VCaP (cell line): Measurements from ENCODE around the gene COASY.

Experiments used
- H3K27ac ChIP-seq: fragments of 450-650 bp; 2 replicates; pipeline ENCODE4 v1.5.1; 2017
- TF ChIP-seq, protein P1 (sequence below): fragments of 450-650 bp; conservative IDR thresholded peaks from 2 replicates; pipeline ENCODE4 v1.5.1; 2017; ENCODE audit warnings: mild to moderate bottlenecking, moderate library complexity

Gene COASY

DNA sequence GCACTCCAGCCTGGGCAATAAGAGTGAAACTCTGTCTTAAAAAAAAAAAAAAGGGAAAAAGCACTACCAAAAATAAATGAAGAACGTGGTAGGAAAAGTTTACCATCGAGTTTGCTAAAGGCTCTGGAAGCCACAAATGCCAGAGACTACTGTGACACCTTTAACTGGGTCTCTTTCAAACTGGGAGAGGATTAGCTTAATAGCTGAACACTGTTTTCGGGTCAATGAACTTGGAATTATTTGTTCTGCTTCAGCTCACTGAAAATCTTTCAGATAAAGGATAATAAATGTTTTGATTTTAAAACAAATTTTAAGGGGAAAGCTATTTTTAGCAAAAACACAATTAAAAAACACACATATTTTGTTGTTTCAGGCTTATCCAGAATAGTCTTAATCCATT, 45.8 kb downstream of the COASY start:
- H3K27ac ChIP-seq = peak overlapping the region; percentile 81
- TF ChIP-seq, protein P1, sequence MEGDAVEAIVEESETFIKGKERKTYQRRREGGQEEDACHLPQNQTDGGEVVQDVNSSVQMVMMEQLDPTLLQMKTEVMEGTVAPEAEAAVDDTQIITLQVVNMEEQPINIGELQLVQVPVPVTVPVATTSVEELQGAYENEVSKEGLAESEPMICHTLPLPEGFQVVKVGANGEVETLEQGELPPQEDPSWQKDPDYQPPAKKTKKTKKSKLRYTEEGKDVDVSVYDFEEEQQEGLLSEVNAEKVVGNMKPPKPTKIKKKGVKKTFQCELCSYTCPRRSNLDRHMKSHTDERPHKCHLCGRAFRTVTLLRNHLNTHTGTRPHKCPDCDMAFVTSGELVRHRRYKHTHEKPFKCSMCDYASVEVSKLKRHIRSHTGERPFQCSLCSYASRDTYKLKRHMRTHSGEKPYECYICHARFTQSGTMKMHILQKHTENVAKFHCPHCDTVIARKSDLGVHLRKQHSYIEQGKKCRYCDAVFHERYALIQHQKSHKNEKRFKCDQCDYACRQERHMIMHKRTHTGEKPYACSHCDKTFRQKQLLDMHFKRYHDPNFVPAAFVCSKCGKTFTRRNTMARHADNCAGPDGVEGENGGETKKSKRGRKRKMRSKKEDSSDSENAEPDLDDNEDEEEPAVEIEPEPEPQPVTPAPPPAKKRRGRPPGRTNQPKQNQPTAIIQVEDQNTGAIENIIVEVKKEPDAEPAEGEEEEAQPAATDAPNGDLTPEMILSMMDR = no peak

GRCh38 chr17:42608305-42609181, 46.6 kb downstream of the COASY start:
- TF ChIP-seq, protein P1 = no peak
- peak overlapping the region; percentile 81 for H3K27ac ChIP-seq

DNA sequence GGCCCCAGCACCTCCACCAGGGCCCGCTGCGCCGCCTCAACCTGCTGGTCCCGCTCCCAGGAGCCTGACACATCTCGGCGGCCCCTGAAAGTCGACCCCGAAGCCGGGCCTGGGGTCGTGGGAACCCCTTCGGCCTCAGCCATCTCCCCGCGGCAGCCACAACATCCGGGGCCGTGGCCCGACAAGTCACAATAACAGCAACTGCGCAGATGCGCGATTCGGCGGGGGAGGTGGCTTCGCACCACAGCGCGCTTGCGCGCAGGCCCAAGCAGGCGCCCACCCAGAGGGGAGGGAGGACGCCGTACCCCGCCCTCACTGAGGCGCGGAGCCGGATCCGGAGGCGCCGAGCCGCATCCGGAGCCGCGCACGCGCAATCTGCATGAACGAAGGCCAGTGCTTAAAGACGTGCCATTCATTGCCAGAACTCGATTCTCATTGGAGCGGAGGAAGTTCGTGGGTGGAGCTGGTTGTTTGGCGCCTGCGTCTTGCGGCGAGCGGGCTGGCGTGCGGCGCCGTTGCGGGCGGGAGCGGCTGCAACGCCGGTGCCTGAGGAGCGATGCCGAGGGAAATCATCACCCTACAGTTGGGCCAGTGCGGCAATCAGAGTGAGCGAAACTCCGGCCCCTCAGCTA, 47.4 kb downstream of the COASY start, which contains the start of the genes RETREG3 and TUBG1:
RETREG3 (minus strand) TSS at position 193 of the 632 bp plus-strand sequence; CDS start at position 143, 50 bp downstream.
TUBG1 (plus strand) TSS at position 502 of the 632 bp plus-strand sequence; CDS start at position 557, 55 bp downstream.
- TF ChIP-seq, protein P1 = peak; percentile 12; the same call in 1 of the 2 replicates
- peak within 1 kb of the TSS; percentile 81 for H3K27ac ChIP-seq

DNA sequence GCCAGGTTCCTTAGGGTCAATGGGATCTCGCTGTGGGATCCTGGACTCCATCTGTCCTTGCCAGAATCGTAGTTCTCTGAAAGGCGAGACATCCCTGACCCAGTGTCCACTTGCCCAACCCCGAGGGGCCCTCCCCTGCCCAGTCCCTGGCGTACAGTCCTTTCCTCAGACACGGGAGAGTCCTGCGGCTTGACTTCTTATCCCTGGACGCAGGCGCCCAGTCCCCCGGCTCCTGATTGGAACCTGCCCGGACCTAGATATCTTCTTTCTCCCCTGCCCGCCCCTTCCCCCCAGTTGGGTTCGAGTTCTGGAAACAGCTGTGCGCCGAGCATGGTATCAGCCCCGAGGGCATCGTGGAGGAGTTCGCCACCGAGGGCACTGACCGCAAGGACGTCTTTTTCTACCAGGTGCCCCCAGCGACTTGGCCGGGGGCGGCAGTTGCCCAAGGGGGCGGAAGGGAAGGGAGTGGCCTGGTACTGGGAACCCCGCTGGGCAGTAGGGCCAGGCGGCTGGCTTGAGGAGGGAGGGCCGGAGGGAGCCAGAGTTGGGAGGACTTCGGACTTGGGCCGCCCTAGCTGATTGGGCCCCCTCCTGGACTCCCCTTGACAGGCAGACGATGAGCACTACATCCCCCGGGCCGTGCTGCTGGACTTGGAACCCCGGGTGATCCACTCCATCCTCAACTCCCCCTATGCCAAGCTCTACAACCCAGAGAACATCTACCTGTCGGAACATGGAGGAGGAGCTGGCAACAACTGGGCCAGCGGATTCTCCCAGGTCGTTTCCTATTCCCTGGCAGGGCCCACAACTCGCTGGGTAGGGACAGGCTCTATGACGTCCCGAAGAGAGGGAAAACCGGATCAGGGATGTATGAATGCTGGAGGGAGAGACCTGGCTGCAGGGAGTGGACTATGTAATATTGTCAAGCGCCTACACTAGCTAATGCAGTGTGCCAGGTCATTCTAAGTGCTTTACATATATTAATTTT, 48.2 kb downstream of the COASY start:
- H3K27ac ChIP-seq = peak overlapping the region; percentile 81

DNA sequence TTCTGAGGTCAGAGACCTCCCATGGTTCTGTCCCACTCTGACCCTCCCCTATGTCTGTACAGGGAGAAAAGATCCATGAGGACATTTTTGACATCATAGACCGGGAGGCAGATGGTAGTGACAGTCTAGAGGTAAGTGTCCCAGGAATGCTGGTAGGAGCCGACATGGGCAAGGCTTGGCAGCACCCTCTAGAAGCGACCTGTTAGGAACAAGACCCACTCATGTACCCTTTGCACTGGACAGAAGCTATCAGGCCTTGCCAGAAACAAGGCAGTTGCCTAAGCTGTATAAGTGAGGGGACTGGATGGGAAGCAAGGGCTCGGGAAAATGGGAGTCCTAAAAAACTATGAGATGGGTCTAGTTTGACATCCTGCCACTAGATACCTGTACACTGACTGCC, 50.1 kb downstream of the COASY start:
- H3K27ac ChIP-seq = no peak overlapping the region
- TF ChIP-seq, protein P1 = no peak

DNA sequence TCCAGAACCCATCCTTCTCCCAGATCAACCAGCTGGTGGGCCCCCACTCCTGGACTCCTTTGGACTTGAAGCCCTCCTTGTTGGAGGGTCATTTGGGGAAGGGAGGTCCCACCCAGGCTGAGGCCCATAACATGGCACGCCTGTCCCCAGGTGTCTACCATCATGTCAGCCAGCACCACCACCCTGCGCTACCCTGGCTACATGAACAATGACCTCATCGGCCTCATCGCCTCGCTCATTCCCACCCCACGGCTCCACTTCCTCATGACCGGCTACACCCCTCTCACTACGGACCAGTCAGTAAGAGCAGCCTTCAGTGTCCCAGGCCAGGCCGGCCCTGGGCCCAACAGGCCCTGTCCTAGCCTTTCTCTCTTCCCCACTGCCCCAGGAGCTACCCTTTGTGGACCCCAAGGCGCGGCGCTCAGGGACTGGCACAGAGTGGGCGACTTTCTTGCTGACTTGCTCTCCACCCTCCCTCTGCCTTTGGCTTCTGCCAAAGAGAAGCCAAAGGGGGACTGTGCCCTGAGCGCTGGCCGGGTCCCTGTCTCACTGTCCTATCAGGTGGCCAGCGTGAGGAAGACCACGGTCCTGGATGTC, 51.8 kb downstream of the COASY start:
- TF ChIP-seq, protein P1 = no peak
- no peak overlapping the region for H3K27ac ChIP-seq
